HG03442 (cell line): ENCODE measurements around the gene C15orf40.
"Not testable (repeated sequence)": the region's sequence is repeated elsewhere in the genome, so short reads cannot be mapped to it uniquely, and the experiment has no call there.

ENCODE experiments used
- ATAC-seq: cut with Tn5 transposase; IDR thresholded peaks from one replicate; pipeline ENCODE4 v1.9.1; 2021; ENCODE audit warnings: mild to moderate bottlenecking, moderate library complexity; ENCODE audit not compliant: unreplicated experiment

The C15orf40 gene

DNA sequence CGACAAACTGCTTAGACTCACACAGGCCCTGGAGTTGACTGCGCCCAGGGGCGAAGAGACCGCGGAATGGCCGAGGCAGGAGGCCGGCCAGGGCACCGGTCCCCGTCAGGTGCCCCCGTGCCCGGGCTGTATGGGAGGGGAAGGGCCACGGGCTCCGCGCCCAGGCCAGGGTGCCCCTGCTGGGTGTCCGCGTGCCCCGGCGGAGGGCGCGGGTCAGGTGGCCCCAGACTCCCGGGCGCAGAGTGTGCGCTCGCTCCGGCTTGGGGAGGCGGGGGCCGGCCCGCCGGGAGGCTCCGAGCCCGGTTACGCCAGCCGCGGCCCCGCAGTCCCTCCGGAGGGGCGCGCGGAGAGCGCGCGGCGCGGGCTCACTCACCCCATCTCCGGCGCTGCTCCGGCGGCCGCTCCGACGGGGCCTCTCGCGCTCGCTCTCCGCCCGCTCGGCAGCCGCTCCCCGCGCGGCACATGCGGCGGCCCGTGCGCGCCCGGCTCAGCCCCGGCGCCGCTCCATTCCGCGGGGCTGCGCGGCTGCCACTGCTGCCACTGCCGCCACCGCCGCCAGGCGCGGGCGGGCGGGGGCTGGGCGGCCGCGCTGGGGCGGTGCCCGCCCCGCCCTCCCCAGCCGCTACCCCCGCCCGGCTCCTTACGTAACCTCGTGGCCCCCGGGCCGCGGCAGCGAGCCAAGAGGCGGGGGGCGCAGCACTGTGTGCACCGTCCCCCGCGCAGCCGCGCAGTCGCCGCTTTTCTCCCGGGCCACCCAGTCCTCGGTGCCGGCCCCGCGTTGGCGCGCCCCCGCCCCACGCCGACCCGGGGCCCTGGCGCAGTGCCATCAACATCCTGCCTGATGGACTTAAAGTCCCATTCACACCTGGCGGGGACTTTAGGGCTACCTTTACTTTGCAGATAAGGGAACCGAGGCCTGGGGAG lies 59.0 kb downstream of the C15orf40 start, which contains the start of gene HOMER2:
HOMER2 (minus strand) TSS at position 563 of the 924 bp plus-strand sequence; CDS start at position 378, 185 bp downstream.
- ATAC-seq = no peak

DNA sequence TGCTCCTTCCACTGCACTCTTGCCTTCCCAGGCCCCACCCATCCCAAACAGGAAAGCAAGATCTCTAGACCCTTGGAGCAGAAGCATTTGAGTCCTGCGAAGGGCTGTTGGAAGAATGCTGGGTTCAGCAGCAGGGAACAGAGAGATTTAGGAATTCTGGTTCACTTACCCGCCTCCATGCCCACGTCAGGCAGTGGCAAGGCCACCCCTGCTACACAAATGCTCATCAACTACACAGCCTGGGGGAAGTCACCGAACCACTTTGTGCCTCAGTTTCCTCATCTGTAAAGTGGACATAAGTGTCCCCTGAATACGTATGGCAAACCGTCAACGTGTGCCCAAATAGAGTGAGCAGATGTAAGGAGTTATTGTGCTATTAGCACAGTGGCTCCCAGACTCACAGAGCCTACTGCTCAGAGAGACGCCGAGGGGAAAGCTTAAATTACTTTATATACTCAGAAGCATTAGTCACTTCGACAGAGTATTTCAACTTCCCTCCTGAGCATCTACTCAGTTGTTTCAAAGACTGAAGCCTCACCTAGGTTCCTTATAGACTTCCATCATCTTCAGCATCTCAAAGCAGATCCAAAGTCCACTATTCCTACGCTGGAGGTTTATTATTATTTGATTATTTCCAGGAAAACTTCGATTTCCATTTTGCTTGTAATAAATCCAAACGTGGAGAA lies 59.8 kb downstream of the C15orf40 start:
- ATAC-seq = no peak

DNA sequence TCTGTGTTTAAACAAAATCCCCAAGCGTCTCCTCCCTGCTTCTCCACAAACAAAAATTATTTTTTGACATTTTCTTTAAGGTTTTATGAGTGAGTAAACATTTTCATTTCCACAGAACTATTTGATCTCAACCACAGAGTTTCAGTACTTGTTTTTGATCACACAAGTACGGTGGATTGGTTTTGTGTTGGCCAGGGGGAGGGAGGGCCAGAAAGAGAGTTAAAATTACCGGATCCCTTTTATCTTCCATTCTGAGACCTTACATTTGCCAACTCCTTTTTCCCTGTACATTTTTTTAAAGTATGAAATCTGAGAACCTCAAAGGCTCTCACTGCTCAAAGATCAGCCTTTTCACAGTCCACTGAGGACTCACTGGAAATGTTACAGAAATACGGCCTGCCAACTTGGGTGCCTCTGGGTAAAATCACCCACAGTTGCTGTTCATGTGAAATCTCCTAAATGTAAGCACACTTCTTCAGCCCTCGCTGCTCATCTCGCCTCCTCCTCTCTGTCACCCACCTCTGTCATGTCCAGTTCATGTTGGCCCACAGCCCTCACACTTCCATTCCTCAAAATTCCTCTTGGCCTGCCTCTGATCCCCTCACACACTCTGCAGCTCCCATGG lies 60.6 kb downstream of the C15orf40 start:
- peak; percentile 61 for ATAC-seq

DNA sequence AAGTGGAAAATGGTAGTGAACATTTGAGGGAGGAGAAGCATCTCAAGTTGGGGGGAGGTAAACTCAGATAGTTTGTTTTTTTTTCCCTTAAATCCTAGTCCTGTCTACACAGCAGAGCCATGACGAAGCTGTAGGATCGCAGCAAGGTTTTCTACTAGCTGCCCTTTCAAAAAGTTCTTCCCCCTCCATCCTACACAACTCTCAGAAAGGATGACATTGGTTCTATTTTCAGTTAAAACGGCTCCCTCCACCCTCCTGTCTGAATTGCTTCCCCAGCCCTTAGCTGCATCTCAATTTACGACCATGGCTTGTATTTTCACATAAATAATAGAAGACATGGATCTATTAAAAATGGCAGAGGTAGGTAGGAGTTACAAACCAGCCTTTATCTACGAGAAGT lies 61.1 kb downstream of the C15orf40 start:
- ATAC-seq = peak; percentile 29

DNA sequence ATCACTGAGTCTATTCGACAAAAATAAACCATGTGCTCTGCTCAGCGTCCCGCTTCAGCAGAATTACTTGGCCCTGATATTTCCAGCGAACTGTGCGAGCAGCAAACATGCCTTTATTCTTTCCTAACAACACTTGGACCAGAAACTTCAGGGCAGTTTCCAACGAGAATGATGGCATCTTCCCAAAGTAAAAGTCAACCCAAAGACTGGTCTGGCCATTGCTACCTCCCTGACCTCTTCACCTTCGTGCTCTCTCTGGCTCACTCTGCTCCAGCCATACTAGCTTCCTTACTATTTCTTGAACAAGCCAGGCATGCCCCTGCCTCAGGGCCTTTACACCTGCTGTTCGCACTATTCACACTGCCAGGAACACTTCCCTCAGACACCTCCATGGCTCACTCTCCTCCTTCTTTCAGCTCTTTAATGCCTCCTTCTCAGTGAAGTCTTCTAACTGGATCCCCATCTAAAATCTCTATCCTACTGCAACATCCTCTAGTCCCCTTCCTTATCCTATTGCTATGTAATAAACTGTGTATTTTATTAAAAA lies 65.2 kb downstream of the C15orf40 start:
- ATAC-seq = no peak

DNA sequence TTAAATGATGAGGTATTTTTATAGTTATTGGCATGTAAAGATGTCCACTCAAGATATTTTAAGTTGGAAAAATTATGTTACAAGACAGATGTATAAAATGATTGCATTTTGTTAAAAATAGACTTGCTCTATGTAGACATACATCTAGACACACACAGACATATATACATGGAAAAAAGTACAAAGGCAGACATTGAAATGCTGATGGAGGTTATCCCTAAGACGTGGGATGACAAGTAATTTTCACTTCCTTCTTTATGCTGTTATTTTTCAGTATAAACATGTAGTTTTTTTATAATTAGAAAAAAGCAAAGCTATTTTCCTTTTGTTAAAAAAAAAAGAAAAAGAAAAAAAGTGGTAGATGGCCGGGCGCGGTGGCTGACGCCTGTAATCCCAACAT lies 66.1 kb downstream of the C15orf40 start:
- no peak for ATAC-seq

DNA sequence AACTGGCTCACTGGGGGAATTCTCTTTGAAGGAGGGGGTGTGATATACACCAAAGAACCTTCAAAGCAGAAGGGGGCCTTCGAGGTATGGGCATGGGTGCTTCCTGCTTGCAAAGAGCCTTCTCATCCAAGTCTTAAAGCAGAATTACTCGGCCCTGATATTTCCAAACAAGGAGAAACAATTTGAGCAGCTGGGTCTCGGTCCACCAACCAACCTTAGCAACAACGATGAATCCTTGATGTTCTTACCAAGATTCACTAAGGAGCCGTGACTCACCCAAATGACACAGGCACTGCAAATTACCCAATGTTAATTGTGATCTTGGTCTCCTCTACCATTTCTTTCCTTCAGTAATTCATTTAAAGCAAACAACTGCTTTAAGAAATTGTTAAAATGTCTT lies 66.6 kb downstream of the C15orf40 start:
- no peak for ATAC-seq

DNA sequence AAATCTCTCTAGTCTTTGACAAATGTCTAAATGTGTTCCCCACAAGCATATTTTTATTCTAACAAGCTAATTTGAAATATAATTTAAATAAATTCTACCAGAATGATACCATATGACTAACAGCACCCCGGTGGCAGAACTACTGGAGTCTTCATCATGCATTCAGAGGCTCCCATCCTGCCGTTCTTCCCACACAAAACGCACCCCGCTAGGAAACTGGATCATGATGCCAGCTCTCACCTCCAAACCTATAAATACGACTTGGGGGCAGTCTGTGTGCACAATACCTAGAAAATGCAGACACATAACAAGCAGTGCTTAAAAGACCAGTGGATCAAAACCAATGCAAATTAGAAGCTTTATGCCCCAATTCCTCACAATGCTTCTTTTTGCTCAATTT lies 67.4 kb downstream of the C15orf40 start:
- ATAC-seq = no peak

DNA sequence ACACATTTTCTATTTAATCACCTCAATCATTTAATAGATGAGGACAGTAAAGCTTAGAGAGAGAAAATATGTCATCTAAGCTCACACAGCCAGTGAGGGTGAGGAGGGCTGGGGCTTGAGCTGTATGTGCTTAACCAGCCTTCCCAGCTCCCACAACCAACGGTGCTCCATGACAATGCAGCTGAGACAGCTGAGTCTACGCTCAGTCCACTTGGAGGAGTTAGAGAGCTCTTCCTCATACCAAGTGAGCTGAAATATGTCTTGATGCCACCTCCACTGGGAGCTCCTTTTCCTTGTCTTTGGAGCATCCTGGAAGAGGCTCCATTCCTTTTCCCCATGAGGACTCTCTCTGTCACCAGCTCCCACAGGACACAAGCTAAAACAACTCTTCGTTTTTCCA lies 68.3 kb downstream of the C15orf40 start:
- no peak for ATAC-seq

DNA sequence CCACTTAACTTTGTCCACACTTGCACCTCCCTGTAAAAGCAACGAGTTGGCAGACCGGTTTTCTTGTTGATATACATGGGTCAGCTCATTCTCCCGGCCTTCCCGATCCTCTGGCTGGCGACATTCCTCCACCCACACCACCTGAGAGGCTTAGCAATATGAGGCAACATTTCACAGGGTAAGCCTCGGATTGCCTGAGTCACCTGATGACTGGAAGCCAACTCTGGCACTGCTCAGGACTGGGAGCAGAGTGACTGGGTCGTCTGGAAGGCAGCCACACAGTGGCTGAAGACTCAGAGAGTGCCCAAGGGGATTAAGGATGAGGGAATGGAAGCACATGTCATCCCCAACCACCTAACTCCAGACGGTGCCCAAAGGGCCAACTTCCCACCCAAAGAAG lies 68.7 kb downstream of the C15orf40 start:
- ATAC-seq = no peak

DNA sequence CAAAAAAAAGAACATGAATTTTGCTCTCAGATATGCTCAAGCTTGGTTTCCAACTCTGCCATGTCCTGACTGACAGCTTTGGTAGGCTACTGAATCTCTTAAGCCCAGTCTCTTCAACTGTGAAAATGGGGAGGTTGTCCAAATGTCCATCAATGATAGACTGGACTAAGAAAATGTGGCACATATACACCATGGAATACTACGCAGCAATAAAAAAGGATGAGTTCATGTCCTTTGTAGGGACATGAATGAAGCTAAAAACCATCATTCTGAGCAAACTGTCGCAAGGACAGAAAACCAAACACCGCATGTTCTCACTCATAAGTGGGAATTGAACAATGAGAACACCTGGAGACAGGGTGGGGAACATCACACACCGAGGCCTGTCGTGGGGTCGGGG lies 71.8 kb downstream of the C15orf40 start:
- not testable (repeated sequence) for ATAC-seq
